ENCODE measurements around the gene GAB3.

The GAB3 gene

DNA sequence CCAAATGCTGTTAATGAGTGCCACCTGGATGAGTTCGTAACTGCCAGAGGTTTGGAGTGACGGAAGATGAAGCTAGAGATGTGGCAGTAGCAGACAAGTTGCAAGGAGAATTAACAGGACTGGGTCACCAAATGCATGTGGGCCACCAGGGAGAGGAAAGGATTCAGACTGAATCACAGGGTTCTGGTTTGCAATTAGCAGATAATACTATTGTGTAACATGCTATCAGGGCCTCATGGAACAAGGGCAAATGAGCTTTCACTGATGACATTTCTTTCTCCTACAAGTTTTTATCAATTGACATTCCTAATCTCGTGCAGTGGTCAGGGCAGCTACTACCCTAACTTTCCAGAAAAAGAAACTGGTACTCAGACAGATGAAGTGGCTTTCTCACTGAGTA lies 21.4 kb downstream of the GAB3 start:
- no peak for ATAC-seq
- TF ChIP-seq ZNF8 (CRISPR knock-in tag; IDR thresholded peaks at IDR 0.05), result no peak
- TF ChIP-seq, protein P1, sequence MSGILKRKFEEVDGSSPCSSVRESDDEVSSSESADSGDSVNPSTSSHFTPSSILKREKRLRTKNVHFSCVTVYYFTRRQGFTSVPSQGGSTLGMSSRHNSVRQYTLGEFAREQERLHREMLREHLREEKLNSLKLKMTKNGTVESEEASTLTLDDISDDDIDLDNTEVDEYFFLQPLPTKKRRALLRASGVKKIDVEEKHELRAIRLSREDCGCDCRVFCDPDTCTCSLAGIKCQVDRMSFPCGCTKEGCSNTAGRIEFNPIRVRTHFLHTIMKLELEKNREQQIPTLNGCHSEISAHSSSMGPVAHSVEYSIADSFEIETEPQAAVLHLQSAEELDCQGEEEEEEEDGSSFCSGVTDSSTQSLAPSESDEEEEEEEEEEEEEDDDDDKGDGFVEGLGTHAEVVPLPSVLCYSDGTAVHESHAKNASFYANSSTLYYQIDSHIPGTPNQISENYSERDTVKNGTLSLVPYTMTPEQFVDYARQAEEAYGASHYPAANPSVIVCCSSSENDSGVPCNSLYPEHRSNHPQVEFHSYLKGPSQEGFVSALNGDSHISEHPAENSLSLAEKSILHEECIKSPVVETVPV (CRISPR knock-in tag; IDR thresholded peaks at IDR 0.05), result no peak

DNA sequence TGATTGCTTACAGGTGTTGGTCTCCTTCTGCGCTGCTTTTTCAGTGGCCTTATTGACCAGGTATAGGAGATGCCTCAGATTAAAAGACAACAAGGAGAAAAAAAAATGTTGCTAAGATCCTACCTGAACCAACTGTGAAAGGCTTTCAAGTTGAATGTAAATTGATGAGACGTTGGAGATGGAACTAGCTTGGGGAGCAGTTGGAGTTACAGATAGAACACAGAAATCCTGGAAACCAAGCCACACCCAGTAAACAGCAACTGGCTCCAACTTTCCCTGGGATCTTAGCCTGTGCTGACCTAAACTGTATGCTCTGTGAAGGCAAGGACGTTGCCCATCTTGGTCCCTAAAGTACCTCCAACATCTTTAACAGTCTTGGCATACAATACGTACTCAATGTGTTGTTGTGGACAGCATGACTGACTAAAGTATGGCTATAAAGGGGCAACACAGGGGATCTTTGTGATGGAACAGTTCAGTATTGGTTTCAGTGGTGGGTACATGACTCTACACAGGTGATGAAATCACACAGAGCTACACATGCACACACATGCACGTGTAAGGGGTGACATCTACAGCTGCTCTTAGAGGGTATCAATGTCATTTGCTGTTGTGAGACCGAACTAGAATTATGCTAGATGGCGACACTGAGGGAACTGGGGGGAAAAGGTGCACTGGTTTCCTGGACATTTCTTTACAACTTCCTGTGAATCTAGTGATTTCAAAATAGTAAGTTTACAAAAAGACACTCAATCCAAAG lies 22.3 kb downstream of the GAB3 start:
- TF ChIP-seq TCF4 (CRISPR knock-in tag; IDR thresholded peaks at IDR 0.05; ENCODE audit: borderline replicate concordance) (no peak), ZC3H10 (CRISPR knock-in tag; IDR thresholded peaks at IDR 0.05) (no peak), ESRRG (CRISPR knock-in tag; IDR thresholded peaks at IDR 0.05) (no peak), RARB (CRISPR knock-in tag; IDR thresholded peaks at IDR 0.05) (no peak), ZNF8 (CRISPR knock-in tag; IDR thresholded peaks at IDR 0.05) (no peak), OSR1 (CRISPR knock-in tag; IDR thresholded peaks at IDR 0.05) (no peak), CSDC2 (CRISPR knock-in tag; IDR thresholded peaks at IDR 0.05) (no peak), TOX (CRISPR knock-in tag; IDR thresholded peaks at IDR 0.05; ENCODE audit: borderline replicate concordance) (no peak), SNAI2 (CRISPR knock-in tag; IDR thresholded peaks at IDR 0.05) (no peak), ZNF70 (CRISPR knock-in tag; IDR thresholded peaks at IDR 0.05) (no peak), ARNTL (CRISPR knock-in tag; IDR thresholded peaks at IDR 0.05; ENCODE audit: borderline replicate concordance, low read depth) (no peak), ZNF565 (CRISPR knock-in tag; conservative IDR thresholded peaks at IDR 0.05; ENCODE audit: low read depth) (no peak), ZFP30 (CRISPR knock-in tag; IDR thresholded peaks at IDR 0.05) (no peak), BACH2 (CRISPR knock-in tag; IDR thresholded peaks at IDR 0.05; ENCODE audit: borderline replicate concordance) (no peak), GLIS3 (CRISPR knock-in tag; IDR thresholded peaks at IDR 0.05) (no peak)
- TF ChIP-seq, protein P2, sequence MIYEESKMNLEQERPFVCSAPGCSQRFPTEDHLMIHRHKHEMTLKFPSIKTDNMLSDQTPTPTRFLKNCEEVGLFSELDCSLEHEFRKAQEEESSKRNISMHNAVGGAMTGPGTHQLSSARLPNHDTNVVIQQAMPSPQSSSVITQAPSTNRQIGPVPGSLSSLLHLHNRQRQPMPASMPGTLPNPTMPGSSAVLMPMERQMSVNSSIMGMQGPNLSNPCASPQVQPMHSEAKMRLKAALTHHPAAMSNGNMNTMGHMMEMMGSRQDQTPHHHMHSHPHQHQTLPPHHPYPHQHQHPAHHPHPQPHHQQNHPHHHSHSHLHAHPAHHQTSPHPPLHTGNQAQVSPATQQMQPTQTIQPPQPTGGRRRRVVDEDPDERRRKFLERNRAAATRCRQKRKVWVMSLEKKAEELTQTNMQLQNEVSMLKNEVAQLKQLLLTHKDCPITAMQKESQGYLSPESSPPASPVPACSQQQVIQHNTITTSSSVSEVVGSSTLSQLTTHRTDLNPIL (CRISPR knock-in tag; IDR thresholded peaks at IDR 0.05; ENCODE audit: low read depth), result no peak
- TF ChIP-seq, protein P3, sequence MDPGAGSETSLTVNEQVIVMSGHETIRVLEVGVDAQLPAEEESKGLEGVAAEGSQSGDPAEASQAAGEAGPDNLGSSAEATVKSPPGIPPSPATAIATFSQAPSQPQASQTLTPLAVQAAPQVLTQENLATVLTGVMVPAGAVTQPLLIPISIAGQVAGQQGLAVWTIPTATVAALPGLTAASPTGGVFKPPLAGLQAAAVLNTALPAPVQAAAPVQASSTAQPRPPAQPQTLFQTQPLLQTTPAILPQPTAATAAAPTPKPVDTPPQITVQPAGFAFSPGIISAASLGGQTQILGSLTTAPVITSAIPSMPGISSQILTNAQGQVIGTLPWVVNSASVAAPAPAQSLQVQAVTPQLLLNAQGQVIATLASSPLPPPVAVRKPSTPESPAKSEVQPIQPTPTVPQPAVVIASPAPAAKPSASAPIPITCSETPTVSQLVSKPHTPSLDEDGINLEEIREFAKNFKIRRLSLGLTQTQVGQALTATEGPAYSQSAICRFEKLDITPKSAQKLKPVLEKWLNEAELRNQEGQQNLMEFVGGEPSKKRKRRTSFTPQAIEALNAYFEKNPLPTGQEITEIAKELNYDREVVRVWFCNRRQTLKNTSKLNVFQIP (CRISPR knock-in tag; IDR thresholded peaks at IDR 0.05; ENCODE audit: borderline replicate concordance, low read depth), result no peak
- TF ChIP-seq, protein P1 (CRISPR knock-in tag; IDR thresholded peaks at IDR 0.05), result no peak
- ATAC-seq, result no peak

DNA sequence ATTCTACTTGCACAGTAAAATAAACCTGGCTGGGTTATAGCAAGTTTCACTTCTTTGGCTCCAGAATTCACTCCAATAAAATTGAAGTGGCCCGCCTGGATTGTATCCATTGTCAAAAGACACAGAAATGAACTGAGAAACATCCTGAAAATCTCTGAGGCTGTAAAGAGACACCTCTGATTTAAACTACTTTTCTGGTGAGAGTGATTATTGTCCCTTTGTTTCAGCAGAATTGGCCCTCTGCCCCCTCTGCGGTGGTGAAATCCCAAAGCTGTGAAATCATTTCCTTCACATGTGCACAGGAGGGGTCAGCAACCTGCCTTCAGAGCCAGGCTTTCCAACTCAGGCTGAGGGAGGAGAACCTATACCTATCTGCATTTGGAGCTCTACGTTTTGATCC lies 23.0 kb downstream of the GAB3 start:
- peak; percentile 67 for ATAC-seq
- no peak for TF ChIP-seq ESRRG (CRISPR knock-in tag; IDR thresholded peaks at IDR 0.05)
- TF ChIP-seq ZNF565 (CRISPR knock-in tag; conservative IDR thresholded peaks at IDR 0.05; ENCODE audit: low read depth), result no peak
- TF ChIP-seq, protein P4, sequence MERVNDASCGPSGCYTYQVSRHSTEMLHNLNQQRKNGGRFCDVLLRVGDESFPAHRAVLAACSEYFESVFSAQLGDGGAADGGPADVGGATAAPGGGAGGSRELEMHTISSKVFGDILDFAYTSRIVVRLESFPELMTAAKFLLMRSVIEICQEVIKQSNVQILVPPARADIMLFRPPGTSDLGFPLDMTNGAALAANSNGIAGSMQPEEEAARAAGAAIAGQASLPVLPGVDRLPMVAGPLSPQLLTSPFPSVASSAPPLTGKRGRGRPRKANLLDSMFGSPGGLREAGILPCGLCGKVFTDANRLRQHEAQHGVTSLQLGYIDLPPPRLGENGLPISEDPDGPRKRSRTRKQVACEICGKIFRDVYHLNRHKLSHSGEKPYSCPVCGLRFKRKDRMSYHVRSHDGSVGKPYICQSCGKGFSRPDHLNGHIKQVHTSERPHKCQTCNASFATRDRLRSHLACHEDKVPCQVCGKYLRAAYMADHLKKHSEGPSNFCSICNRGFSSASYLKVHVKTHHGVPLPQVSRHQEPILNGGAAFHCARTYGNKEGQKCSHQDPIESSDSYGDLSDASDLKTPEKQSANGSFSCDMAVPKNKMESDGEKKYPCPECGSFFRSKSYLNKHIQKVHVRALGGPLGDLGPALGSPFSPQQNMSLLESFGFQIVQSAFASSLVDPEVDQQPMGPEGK (CRISPR knock-in tag; IDR thresholded peaks at IDR 0.05; ENCODE audit: borderline replicate concordance), result no peak
- no peak for TF ChIP-seq ZFP30 (CRISPR knock-in tag; IDR thresholded peaks at IDR 0.05)
- TF ChIP-seq GLIS3 (CRISPR knock-in tag; IDR thresholded peaks at IDR 0.05), result no peak
- no peak for TF ChIP-seq ISL1 (CRISPR knock-in tag; IDR thresholded peaks at IDR 0.05)
- TF ChIP-seq ZNF70 (CRISPR knock-in tag; IDR thresholded peaks at IDR 0.05), result no peak
- TF ChIP-seq BACH2 (CRISPR knock-in tag; IDR thresholded peaks at IDR 0.05; ENCODE audit: borderline replicate concordance), result no peak
- TF ChIP-seq TOX (CRISPR knock-in tag; IDR thresholded peaks at IDR 0.05; ENCODE audit: borderline replicate concordance), result no peak
- no peak for TF ChIP-seq SNAI2 (CRISPR knock-in tag; IDR thresholded peaks at IDR 0.05)
